Mucosa of descending colon (tissue), 3 donors: Measurements from ENCODE around the gene KIF21B. TPM values are rescaled to one million over a fixed set of nuclear protein-coding genes. Genes with fewer than 3 reads are reported as not detected.

Experiments
- ATAC-seq: fragments of 200-7000 bp; cut with Tn5 transposase; one replicate; pipeline ENCODE4 v1.9.1; 2020; ENCODE audit warnings: mild to moderate bottlenecking, moderate library complexity
- DNase-seq, 3 donors: peaks; one replicate each; pipeline ENCODE4 v3.0.0-alpha.2; 2020
- H3K36me3 ChIP-seq: fragments of 200-600 bp; one replicate; pipeline ENCODE4 v1.8.0; 2021; ENCODE audit warnings: low read depth, mild to moderate bottlenecking
- H3K4me1 ChIP-seq: fragments of 200-600 bp; one replicate; pipeline ENCODE4 v1.8.0; 2021; ENCODE audit warnings: low read depth, mild to moderate bottlenecking
- H3K4me3 ChIP-seq: fragments of 200-600 bp; one replicate; pipeline ENCODE4 v1.8.0; 2021; ENCODE audit warnings: mild to moderate bottlenecking
- H3K9me3 ChIP-seq: fragments of 200-600 bp; one replicate; pipeline ENCODE4 v1.8.0; 2021; ENCODE audit warnings: mild to moderate bottlenecking
- CTCF ChIP-seq: fragments of 200-600 bp; IDR thresholded peaks from one replicate; pipeline ENCODE4 v1.8.0; 2022; ENCODE audit warnings: antibody characterized with exemption, mild to moderate bottlenecking
- intact Hi-C, 2 donors: fragments of 100-400 bp; cut with DNase I in 1 of 2; cut with micrococcal nuclease in 1 of 2; formaldehyde crosslinking; loops; one replicate each; pipeline versions ENCODE4 v1.11.0 to v1.11.1; 2022; cut with DNase I, micrococcal nuclease
- long read RNA-seq, 2 donors: library from polyadenylated mRNA; unstranded; transcript quantifications; one replicate each; pipeline ENCODE4 v2.0.0, GENCODE V29; 2019 to 2021
- total RNA-seq, 3 donors: library from RNA; stranded (reverse); fragmentation: NEBNext Ultra II Directional in 2 of 3; extraction: Animal tissue kit (Norgen Biotek cat#: 25700) in 2 of 3; gene quantifications; one replicate each; pipeline versions ENCODE4 v1.2.1 to v1.2.4, GENCODE V29; 2021 to 2023
- donor health status: DM: no; HTN: no; CAD: no; lungs with moderate emphysema.
- donor health status: DM: no; HTN: no; CAD: no.
- donor health status: DM: no; HTN: yes; CAD: no.

The KIF21B gene
- total RNA-seq = 10 to 100 TPM in 1 of 3 donors, 1 to 10 TPM in 2; 3.2 to 10.5 (median 4.0) TPM
- long read RNA-seq, donor 1, partial matches to known transcripts = 0 of 1 reads
- long read RNA-seq, donor 1, other reads (novel, unspliced or antisense) = 1 of 1 reads
- long read RNA-seq, donor 2, partial matches to known transcripts = 0 of 2 reads
- long read RNA-seq, donor 2, other reads (novel, unspliced or antisense) = 2 of 2 reads

GRCh38 chr1:201023517-201023902, at the start of gene KIF21B:
TSS of gene KIF21B (minus strand) at chr1:201023714. CDS start at chr1:201023383, 331 bp downstream.
- peak within 1 kb of the TSS; percentile 34 for H3K4me3 ChIP-seq
- DNase-seq (peak; percentile 91 to 94 (median 94)), ATAC-seq (peak; percentile 78)
- no peak for TF ChIP-seq CTCF
- intact Hi-C loops = no loop called here
- no peaks in the 10 kb centered on the region for H3K36me3 ChIP-seq
- peaks cover 48% of the 10 kb centered on the region for H3K4me1 ChIP-seq
- no peaks in the 10 kb centered on the region for H3K9me3 ChIP-seq

GRCh38 chr1:201072922-201073321, 49.4 kb upstream of the KIF21B start:
- ATAC-seq = no peak
- intact Hi-C loops = no loop called here
- DNase-seq = no peak
- Histone ChIP-seq H3K4me3 (no peak overlapping the region), H3K4me1 (no peaks in the 10 kb centered on the region), H3K36me3 (no peaks in the 10 kb centered on the region), H3K9me3 (no peaks in the 10 kb centered on the region)
- TF ChIP-seq CTCF = no peak

GRCh38 chr1:201072149-201072548, 48.6 kb upstream of the KIF21B start:
- H3K4me3 ChIP-seq = no peak overlapping the region
- H3K4me1 ChIP-seq = no peaks in the 10 kb centered on the region
- TF ChIP-seq CTCF = no peak
- H3K9me3 ChIP-seq = no peaks in the 10 kb centered on the region
- ATAC-seq (peak; percentile 60), DNase-seq (no peak)
- intact Hi-C loops = no loop called here
- no peaks in the 10 kb centered on the region for H3K36me3 ChIP-seq

- Histone ChIP-seq H3K4me1 (no peaks in the 10 kb centered on the region), H3K36me3 (no peaks in the 10 kb centered on the region), H3K9me3 (no peaks in the 10 kb centered on the region), H3K4me3 (no peak overlapping the region)
- intact Hi-C loops = no loop called here
- no peak for DNase-seq
- ATAC-seq = no peak
- TF ChIP-seq CTCF = no peak
Measured at GRCh38 chr1:201069636-201070035, 46.1 kb upstream of the KIF21B start.

- no peaks in the 10 kb centered on the region for H3K9me3 ChIP-seq
- no peak for ATAC-seq
- H3K4me1 ChIP-seq = no peaks in the 10 kb centered on the region
- DNase-seq = no peak
- intact Hi-C loops = no loop called here
- no peak overlapping the region for H3K4me3 ChIP-seq
- TF ChIP-seq CTCF = no peak
- H3K36me3 ChIP-seq = no peaks in the 10 kb centered on the region
Measured at GRCh38 chr1:201068976-201069375, 45.5 kb upstream of the KIF21B start.

GRCh38 chr1:201066986-201067385, 43.5 kb upstream of the KIF21B start:
- ATAC-seq = no peak
- Histone ChIP-seq H3K9me3 (no peaks in the 10 kb centered on the region), H3K4me1 (no peaks in the 10 kb centered on the region)

More at GRCh38 chr1:201066986-201067385, 43.5 kb upstream of the KIF21B start:
- intact Hi-C loops = no loop called here
- no peak for DNase-seq
- no peaks in the 10 kb centered on the region for H3K36me3 ChIP-seq
- no peak overlapping the region for H3K4me3 ChIP-seq
- no peak for TF ChIP-seq CTCF
